Hepatocyte (in vitro differentiated cells): ENCODE measurements around the gene BMP10. TPM values are rescaled to one million over a fixed set of nuclear protein-coding genes. Genes with fewer than 3 reads are reported as not detected.

Experiments used
- DNase-seq: peaks from one replicate; pipeline ENCODE4 v3.0.0-alpha.2; 2016; ENCODE audit warnings: low spot score
- H2AFZ ChIP-seq: fragments of 200-600 bp; sonication (generic); 2 replicates; pipeline ENCODE4 v1.6.0; 2016; ENCODE audit warnings: antibody characterized with exemption, mild to moderate bottlenecking
- H3K27ac ChIP-seq: fragments of 200-600 bp; sonication (generic); 2 replicates; pipeline ENCODE4 v1.5.1; 2016; ENCODE audit warnings: mild to moderate bottlenecking
- H3K27me3 ChIP-seq: fragments of 200-600 bp; sonication (generic); 2 replicates; pipeline ENCODE4 v1.6.1; 2016
- H3K36me3 ChIP-seq: fragments of 200-600 bp; sonication (generic); replicated peaks from 2 replicates; pipeline ENCODE4 v1.5.1; 2016; ENCODE audit warnings: low read depth; ENCODE audit not compliant: insufficient read depth
- H3K4me1 ChIP-seq: fragments of 200-600 bp; sonication (generic); 2 replicates; pipeline ENCODE4 v1.5.1; 2016; ENCODE audit warnings: mild to moderate bottlenecking, moderate library complexity; ENCODE audit not compliant: insufficient read depth
- H3K4me2 ChIP-seq: fragments of 200-600 bp; sonication (generic); 2 replicates; pipeline ENCODE4 v1.6.0; 2016
- H3K4me3 ChIP-seq: fragments of 200-600 bp; sonication (generic); 2 replicates; pipeline ENCODE4 v1.5.1; 2016; ENCODE audit warnings: mild to moderate bottlenecking
- H3K79me2 ChIP-seq: fragments of 200-600 bp; sonication (generic); 2 replicates; pipeline ENCODE4 v1.6.0; 2017; ENCODE audit warnings: mild to moderate bottlenecking
- H3K9me2 ChIP-seq: fragments of 200-600 bp; sonication (generic); replicated peaks from 2 replicates; pipeline ENCODE4 v1.6.0; 2017; ENCODE audit warnings: mild to moderate bottlenecking; ENCODE audit not compliant: insufficient read depth
- H3K9me3 ChIP-seq: fragments of 200-600 bp; sonication (generic); 2 replicates; pipeline ENCODE4 v1.5.1; 2016; ENCODE audit warnings: low read depth, mild to moderate bottlenecking
- H4K20me1 ChIP-seq: fragments of 200-600 bp; sonication (generic); 2 replicates; pipeline ENCODE4 v1.6.0; 2016; ENCODE audit warnings: mild to moderate bottlenecking; ENCODE audit not compliant: insufficient read depth, poor library complexity, severe bottlenecking
- CTCF ChIP-seq: fragments of 200-600 bp; sonication (generic); IDR thresholded peaks from 2 replicates; pipeline ENCODE4 v1.5.1; 2016; ENCODE audit warnings: antibody characterized with exemption, mild to moderate bottlenecking; ENCODE audit not compliant: poor library complexity
- EZH2 ChIP-seq: fragments of 200-600 bp; sonication (generic); IDR thresholded peaks from 2 replicates; pipeline ENCODE4 v1.6.1; 2016; ENCODE audit warnings: antibody characterized with exemption, mild to moderate bottlenecking, borderline replicate concordance
- EZH2phosphoT487 ChIP-seq: fragments of 200-600 bp; sonication (generic); IDR thresholded peaks from one replicate; pipeline ENCODE4 v1.6.1; 2018; ENCODE audit warnings: antibody characterized with exemption, mild to moderate bottlenecking, low read depth, moderate library complexity; ENCODE audit not compliant: unreplicated experiment, severe bottlenecking
- WGBS: methylation state at CpG from one replicate; pipeline ENCODE4 v1.1.6; 2016; ENCODE audit warnings: low lambda C conversion rate; ENCODE audit errors: missing lambda C conversion rate; 5-methylcytosine and 5-hydroxymethylcytosine counted together
- polyA plus RNA-seq: library from polyadenylated mRNA; unstranded; fragments of >200 nt; fragmentation: Nextera tagmentation; extraction: Ambion mirVana; gene quantifications from 2 replicates; pipeline ENCODE4 v1.2.1, GENCODE V29; 2016
- total RNA-seq: library from RNA; depleted of rRNA; stranded (reverse); fragments of >200 nt; gene quantifications from 2 replicates; pipeline ENCODE4 v1.2.3, GENCODE V29; 2014

Gene BMP10
- total and polyA plus RNA-seq, 2 experiments from 2014 or later: 0.27 TPM; not detected in 1

DNA sequence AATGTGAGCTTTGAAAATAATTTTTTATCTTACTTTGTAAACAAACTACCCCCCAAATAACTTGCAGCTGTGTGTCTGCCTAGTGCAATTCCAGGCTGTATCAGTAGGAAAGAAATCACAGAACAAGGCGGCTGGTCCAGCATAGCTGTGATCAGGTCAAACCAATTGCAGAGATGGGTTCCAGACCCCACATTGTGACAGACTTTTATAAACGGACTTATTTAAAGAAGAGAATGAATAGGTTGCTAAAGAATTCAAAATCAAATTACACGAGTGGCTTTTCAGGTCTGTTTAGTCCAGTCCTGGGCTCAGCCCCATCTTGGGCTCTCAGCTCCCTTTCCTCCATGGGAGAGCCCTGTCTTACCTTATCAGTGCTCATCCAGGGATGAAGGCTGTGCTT, 11.1 kb downstream of the BMP10 start:
- 47% methylated on average over 3 of the region's 3 CpGs for WGBS

GRCh38 chr2:68857855-68858456, 13.2 kb downstream of the BMP10 start:
- no peaks in the 10 kb centered on the region for H3K9me2 ChIP-seq

More for the DNA sequence above, 11.1 kb downstream of the BMP10 start:
- H4K20me1 ChIP-seq: no peaks in the 10 kb centered on the region
- H3K4me2 ChIP-seq: no peak overlapping the region
- H2AFZ ChIP-seq: no peak overlapping the region
- TF ChIP-seq CTCF (no peak), EZH2phosphoT487 (no peak), EZH2 (no peak)
- no peaks in the 10 kb centered on the region for H3K9me3 ChIP-seq
- no peaks in the 10 kb centered on the region for H3K79me2 ChIP-seq
- no peaks in the 10 kb centered on the region for H3K36me3 ChIP-seq
- no peak overlapping the region for H3K4me3 ChIP-seq
- no peak overlapping the region for H3K27ac ChIP-seq
- no peaks in the 10 kb centered on the region for H3K4me1 ChIP-seq
- H3K27me3 ChIP-seq: peaks cover 25% of the 10 kb centered on the region
- DNase-seq: no peak
- H3K9me2 ChIP-seq: no peaks in the 10 kb centered on the region

DNA sequence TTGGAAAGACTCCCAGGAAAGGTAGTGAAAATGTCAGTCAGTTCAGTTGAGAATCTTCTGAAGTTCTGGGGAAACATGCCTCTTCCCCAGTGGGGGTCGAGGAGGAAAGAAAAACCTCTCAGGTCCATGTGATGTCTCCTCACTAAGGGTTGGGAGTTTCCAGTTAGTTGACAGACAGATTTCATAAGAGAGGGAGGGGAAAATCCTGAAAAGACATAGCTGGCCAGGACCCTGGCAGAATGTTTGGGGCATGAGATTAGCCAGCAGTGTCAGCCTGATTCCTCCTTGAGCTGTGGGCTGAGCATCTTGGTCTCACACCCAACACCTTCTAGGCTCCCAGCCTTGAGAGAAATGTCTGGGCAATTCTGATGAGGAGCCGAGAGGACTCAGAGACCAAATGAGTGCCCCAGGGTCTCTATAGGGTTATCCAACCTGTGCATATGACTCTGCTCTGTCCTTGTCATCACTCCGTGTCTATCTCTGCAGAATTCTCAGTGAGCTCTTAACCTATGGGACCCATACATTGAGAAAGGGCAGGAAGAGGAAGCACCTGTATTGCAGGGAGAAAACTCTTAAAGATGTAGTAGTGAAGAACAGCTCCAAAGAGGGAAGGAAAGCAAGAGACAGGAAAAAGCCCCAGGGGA, 13.9 kb downstream of the BMP10 start:
- Histone ChIP-seq H3K79me2 (no peaks in the 10 kb centered on the region), H3K9me2 (no peaks in the 10 kb centered on the region), H3K4me2 (no peak overlapping the region), H3K9me3 (no peaks in the 10 kb centered on the region), H3K36me3 (no peaks in the 10 kb centered on the region), H3K4me1 (no peaks in the 10 kb centered on the region), H4K20me1 (no peaks in the 10 kb centered on the region), H3K27ac (no peak overlapping the region), H3K27me3 (peaks cover 25% of the 10 kb centered on the region), H2AFZ (no peak overlapping the region), H3K4me3 (no peak overlapping the region)
- TF ChIP-seq CTCF (no peak), EZH2 (no peak), EZH2phosphoT487 (no peak)
- whole genome bisulfite sequencing: 77% methylated on average over 3 of the region's 3 CpGs
- DNase-seq: no peak

More at GRCh38 chr2:68857855-68858456, 13.2 kb downstream of the BMP10 start:
- TF ChIP-seq EZH2 (no peak), CTCF (no peak), EZH2phosphoT487 (no peak)
- H3K4me3 ChIP-seq: no peak overlapping the region
- H3K79me2 ChIP-seq: no peaks in the 10 kb centered on the region
- H4K20me1 ChIP-seq: no peaks in the 10 kb centered on the region
- H2AFZ ChIP-seq: no peak overlapping the region
- no peak overlapping the region for H3K27ac ChIP-seq
- no peak overlapping the region for H3K4me2 ChIP-seq
- H3K27me3 ChIP-seq: peaks cover 25% of the 10 kb centered on the region
- no peaks in the 10 kb centered on the region for H3K4me1 ChIP-seq
- no peak for DNase-seq
- H3K36me3 ChIP-seq: no peaks in the 10 kb centered on the region
- no peaks in the 10 kb centered on the region for H3K9me3 ChIP-seq
- WGBS: 78% methylated on average over 4 of the region's 4 CpGs
